SK-N-SH treated with all-trans-retinoic acid at 6 μM for 48 hours (cell line): ENCODE results near the gene CLIC1.

Source experiments
- ATAC-seq: fragments of 200-7000 bp; cut with Tn5 transposase; 3 replicates; pipeline ENCODE4 v1.9.1; 2020; ENCODE audit warnings: mild to moderate bottlenecking, moderate library complexity
- ARNTL ChIP-seq: fragments of 450-650 bp; formaldehyde crosslinking; IDR thresholded peaks from 2 replicates; pipeline ENCODE4 v1.5.0; 2020; ENCODE audit warnings: low read depth, mild to moderate bottlenecking, moderate library complexity, borderline replicate concordance
- BACH2 ChIP-seq: fragments of 250-450 bp; sonication (Bioruptor Pico); IDR thresholded peaks from 2 replicates; pipeline ENCODE4 v1.9.0; 2021; ENCODE audit warnings: mild to moderate bottlenecking, borderline replicate concordance
- CREB5 ChIP-seq: fragments of 250-450 bp; sonication (Bioruptor Pico); IDR thresholded peaks from 2 replicates; pipeline ENCODE4 v1.5.1; 2020; ENCODE audit warnings: low read depth, mild to moderate bottlenecking, moderate library complexity
- CSDC2 ChIP-seq: fragments of 250-450 bp; sonication (Bioruptor Pico); IDR thresholded peaks from 2 replicates; pipeline ENCODE4 v1.5.0; 2020; ENCODE audit warnings: mild to moderate bottlenecking, moderate library complexity
- CSRNP3 ChIP-seq: fragments of 250-450 bp; sonication (Bioruptor Pico); IDR thresholded peaks from 2 replicates; pipeline ENCODE4 v1.5.1; 2021; ENCODE audit warnings: mild to moderate bottlenecking, moderate library complexity
- ESRRG ChIP-seq: fragments of 250-450 bp; sonication (Bioruptor Pico); IDR thresholded peaks from 2 replicates; pipeline ENCODE4 v1.6.1; 2021; ENCODE audit warnings: mild to moderate bottlenecking
- GLIS3 ChIP-seq: fragments of 250-450 bp; sonication (Bioruptor Pico); IDR thresholded peaks from 2 replicates; pipeline ENCODE4 v1.5.0; 2020; ENCODE audit warnings: mild to moderate bottlenecking, moderate library complexity
- ISL1 ChIP-seq: fragments of 250-450 bp; sonication (Bioruptor Pico); IDR thresholded peaks from 2 replicates; pipeline ENCODE4 v2.1.2; 2022; ENCODE audit warnings: mild to moderate bottlenecking, moderate library complexity
- OSR1 ChIP-seq: fragments of 250-450 bp; sonication (Bioruptor Pico); IDR thresholded peaks from 2 replicates; pipeline ENCODE4 v1.8.0; 2022; ENCODE audit warnings: moderate library complexity, mild to moderate bottlenecking, inconsistent platforms
- PATZ1 ChIP-seq: fragments of 250-450 bp; sonication (Bioruptor Pico); IDR thresholded peaks from 2 replicates; pipeline ENCODE4 v1.8.0; 2020; ENCODE audit warnings: mild to moderate bottlenecking, moderate library complexity, borderline replicate concordance
- POU6F1 ChIP-seq: fragments of 250-450 bp; sonication (Bioruptor Pico); IDR thresholded peaks from 2 replicates; pipeline ENCODE4 v1.8.0; 2021; ENCODE audit warnings: low read depth, mild to moderate bottlenecking, moderate library complexity, borderline replicate concordance
- PPARA ChIP-seq: fragments of 250-450 bp; sonication (Bioruptor Pico); IDR thresholded peaks from 2 replicates; pipeline ENCODE4 v1.5.0; 2020; ENCODE audit warnings: mild to moderate bottlenecking, borderline replicate concordance
- RARB ChIP-seq: fragments of 250-450 bp; sonication (Bioruptor Pico); IDR thresholded peaks from 2 replicates; pipeline ENCODE4 v1.8.0; 2021; ENCODE audit warnings: mild to moderate bottlenecking, moderate library complexity
- SNAI2 ChIP-seq: fragments of 250-450 bp; sonication (Bioruptor Pico); IDR thresholded peaks from 2 replicates; pipeline ENCODE4 v1.5.0; 2020; ENCODE audit warnings: mild to moderate bottlenecking, moderate library complexity
- TOX ChIP-seq: fragments of 250-450 bp; sonication (Bioruptor Pico); IDR thresholded peaks from 2 replicates; pipeline ENCODE4 v1.8.0; 2021; ENCODE audit warnings: mild to moderate bottlenecking, moderate library complexity, borderline replicate concordance
- TSHZ2 ChIP-seq: fragments of 250-450 bp; sonication (Bioruptor Pico); IDR thresholded peaks from 2 replicates; pipeline ENCODE4 v1.5.0; 2020; ENCODE audit warnings: mild to moderate bottlenecking, moderate library complexity
- ZC3H10 ChIP-seq: fragments of 250-450 bp; sonication (Bioruptor Pico); IDR thresholded peaks from 2 replicates; pipeline ENCODE4 v1.5.1; 2021; ENCODE audit warnings: mild to moderate bottlenecking, moderate library complexity
- ZFP3 ChIP-seq: fragments of 250-450 bp; sonication (Bioruptor Pico); IDR thresholded peaks from 2 replicates; pipeline ENCODE4 v1.5.0; 2020; ENCODE audit warnings: mild to moderate bottlenecking, moderate library complexity
- ZNF565 ChIP-seq: fragments of 450-650 bp; formaldehyde crosslinking; conservative IDR thresholded peaks from 2 replicates; pipeline ENCODE4 v1.5.0; 2020; ENCODE audit warnings: low read depth, mild to moderate bottlenecking, moderate library complexity
- ZNF70 ChIP-seq: fragments of 450-650 bp; formaldehyde crosslinking; IDR thresholded peaks from 2 replicates; pipeline ENCODE4 v1.5.0; 2020; ENCODE audit warnings: mild to moderate bottlenecking, moderate library complexity
- ZNF8 ChIP-seq: fragments of 450-650 bp; formaldehyde crosslinking; IDR thresholded peaks from 2 replicates; pipeline ENCODE4 v1.5.0; 2020; ENCODE audit warnings: mild to moderate bottlenecking, moderate library complexity

Gene CLIC1

GRCh38 chr6:31733734-31734133 is 2.6 kb downstream of the CLIC1 start:
- no peak for ATAC-seq
- no peak for TF ChIP-seq ZNF565 (CRISPR knock-in tag)
- TF ChIP-seq TOX (CRISPR knock-in tag): no peak
- no peak for TF ChIP-seq CSRNP3 (CRISPR knock-in tag)
- TF ChIP-seq PATZ1 (CRISPR knock-in tag): no peak
- TF ChIP-seq OSR1 (CRISPR knock-in tag): no peak
- TF ChIP-seq GLIS3: no peak
- no peak for TF ChIP-seq ARNTL (CRISPR knock-in tag)
- TF ChIP-seq RARB (CRISPR knock-in tag): no peak
- no peak for TF ChIP-seq BACH2 (CRISPR knock-in tag)

- ATAC-seq: no peak
- TF ChIP-seq SNAI2 (CRISPR knock-in tag): no peak
- TF ChIP-seq ZFP3 (CRISPR knock-in tag): no peak
- TF ChIP-seq TSHZ2 (CRISPR knock-in tag): no peak
- no peak for TF ChIP-seq ISL1 (CRISPR knock-in tag)
- TF ChIP-seq CSRNP3 (CRISPR knock-in tag): no peak
- TF ChIP-seq ZNF8 (CRISPR knock-in tag): no peak
- no peak for TF ChIP-seq TOX (CRISPR knock-in tag)
Observed at GRCh38 chr6:31732029-31732428, 4.3 kb downstream of the CLIC1 start.

- TF ChIP-seq TSHZ2 (CRISPR knock-in tag) (no peak), ESRRG (CRISPR knock-in tag) (no peak), ZNF70 (no peak), POU6F1 (CRISPR knock-in tag) (no peak), ZC3H10 (no peak), PPARA (no peak), CSDC2 (CRISPR knock-in tag) (no peak), ARNTL (CRISPR knock-in tag) (no peak), ZNF565 (CRISPR knock-in tag) (no peak), SNAI2 (CRISPR knock-in tag) (no peak), CSRNP3 (CRISPR knock-in tag) (no peak), OSR1 (CRISPR knock-in tag) (no peak), CREB5 (CRISPR knock-in tag) (no peak), TOX (CRISPR knock-in tag) (no peak)
- ATAC-seq: no peak
Observed at GRCh38 chr6:31730631-31731086, 5.7 kb downstream of the CLIC1 start.
